Cardiac fibroblast (primary cell): ENCODE measurements around the gene PTPN6.

Experiments
- DNase-seq, 2 donors: peaks; one replicate each; pipeline versions ENCODE4 v3.0.0 to v3.0.0-alpha.2; 2010; ENCODE audit warnings: low read depth in 2 of 2
- H3K4me3 ChIP-seq, 2 donors: replicated peaks in 1 of 2; 1 replicate in 1 of 2; 2 replicates in 1 of 2; pipeline ENCODE4 v1.5.1; 2011; ENCODE audit warnings: low read depth in 2 of 2, low read length in 2 of 2, mild to moderate bottlenecking in 2 of 2, moderate library complexity in 1 of 2
- CTCF ChIP-seq: IDR thresholded peaks from one replicate; pipeline ENCODE4 v1.5.1; 2011; ENCODE audit warnings: low read depth, mild to moderate bottlenecking, low read length, inconsistent platforms

Gene PTPN6

GRCh38 chr12:6929466-6930452 lies 21.4 kb upstream of the PTPN6 start:
- no peak for DNase-seq
- no peak for TF ChIP-seq CTCF
- peak overlapping the region; percentile 79 to 89 for H3K4me3 ChIP-seq

GRCh38 chr12:6932766-6933165 lies 18.4 kb upstream of the PTPN6 start:
- no peak for TF ChIP-seq CTCF
- H3K4me3 ChIP-seq, result no peak overlapping the region
- DNase-seq, result no peak

- H3K4me3 ChIP-seq, result peak overlapping the region in 1 of 2 donors; percentile 5
- peak; percentile 67 to 92 for DNase-seq
- no peak for TF ChIP-seq CTCF
Observed at GRCh38 chr12:6934110-6934509, 17.0 kb upstream of the PTPN6 start.

- TF ChIP-seq CTCF, result no peak
- no peak overlapping the region for H3K4me3 ChIP-seq
- peak; percentile 50 to 54 for DNase-seq
Observed at GRCh38 chr12:6935371-6936193, 15.6 kb upstream of the PTPN6 start.

- no peak overlapping the region for H3K4me3 ChIP-seq
- no peak for DNase-seq
- no peak for TF ChIP-seq CTCF
Observed at GRCh38 chr12:6936194-6936635, 14.9 kb upstream of the PTPN6 start.

GRCh38 chr12:6936636-6937480 lies 14.3 kb upstream of the PTPN6 start:
- peak overlapping the region; percentile 30 to 58 for H3K4me3 ChIP-seq
- no peak for TF ChIP-seq CTCF
- DNase-seq, result no peak
